SIG-M5 (cell line): ENCODE data around the gene RS1.

ENCODE experiments used
- DNase-seq: peaks from one replicate; lab custom pipeline; 2025; lab: John Stamatoyannopoulos, UW

RS1 gene

GRCh38 chrX:18598413-18598812 lies 73.5 kb downstream of the RS1 start:
- no peak for DNase-seq

- DNase-seq = no peak
Observed at GRCh38 chrX:18596096-18596495, 75.8 kb downstream of the RS1 start.

DNA sequence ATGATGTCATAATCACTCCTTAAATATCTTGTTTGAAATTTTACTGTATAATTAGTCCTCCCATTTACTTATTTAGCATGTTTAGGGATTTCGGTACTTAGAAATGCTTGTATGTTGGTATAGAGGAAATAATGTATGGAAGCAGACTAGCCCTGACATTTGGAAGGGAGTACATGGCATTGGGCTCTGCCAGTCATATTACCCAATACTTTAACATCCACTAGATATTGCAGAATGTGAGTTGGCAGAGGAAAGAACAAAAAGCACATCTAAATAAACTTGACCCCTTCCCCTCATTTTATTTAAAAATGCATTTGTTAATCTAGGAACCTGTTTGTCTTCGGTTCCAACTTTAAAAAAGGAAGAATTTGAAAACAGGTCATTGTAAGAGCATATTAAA lies 77.8 kb downstream of the RS1 start:
- DNase-seq = no peak

GRCh38 chrX:18591834-18592233 lies 80.1 kb downstream of the RS1 start:
- DNase-seq = no peak
